Measurements from ENCODE around the gene CD74. TPM values are rescaled to one million over a fixed set of nuclear protein-coding genes. Genes with fewer than 3 reads are reported as not detected.
A peak's percentile ranks its signal among the peaks of the same experiment; 100 is the strongest.

Gene CD74
- total and polyA plus RNA-seq, 4 donors: 59.3 to 175 (median 103) TPM

GRCh38 chr5:150443242-150444075 lies 30.7 kb upstream of the CD74 start:
- no peak for DNase-seq (ENCODE audit: low read depth in 4 of 6, low spot score in 6 of 6)
- H3K4me3 ChIP-seq (ENCODE audit: low read depth, low read length): no peak overlapping the region
- H3K36me3 ChIP-seq (ENCODE audit: control insufficient read depth, insufficient read depth, low read length): peaks cover 51% of the 10 kb centered on the region
- WGBS (ENCODE audit: insufficient coverage): 84% methylated on average over 11 of the region's 15 CpGs
- H3K27ac ChIP-seq (ENCODE audit: low read depth, low read length): no peak overlapping the region
- no peaks in the 10 kb centered on the region for H3K27me3 ChIP-seq (ENCODE audit: control insufficient read depth, insufficient read depth, low read length)
- H3K9me3 ChIP-seq (ENCODE audit: control insufficient read depth, insufficient read depth, low read length): no peaks in the 10 kb centered on the region
- H3K4me1 ChIP-seq (ENCODE audit: control insufficient read depth, insufficient read depth, low read length): peaks cover 14% of the 10 kb centered on the region

DNA sequence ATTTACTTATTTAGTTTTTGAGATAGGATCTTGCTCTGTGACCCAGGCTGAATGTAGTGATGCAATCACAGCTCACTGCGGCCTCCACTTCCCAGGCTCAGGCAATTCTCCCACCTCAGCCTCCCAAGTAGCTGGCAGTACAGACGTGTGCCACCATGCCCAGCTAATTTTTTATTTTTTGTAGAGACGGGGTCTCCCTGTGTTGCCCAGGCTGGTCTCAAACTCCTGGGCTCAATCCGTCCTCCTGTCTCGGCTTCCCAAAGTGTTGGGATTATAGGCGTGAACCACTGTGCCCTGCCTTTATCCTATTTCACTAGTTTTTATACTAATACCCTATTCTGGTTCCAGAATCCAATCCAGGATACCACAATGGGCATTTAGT lies 30.0 kb upstream of the CD74 start:
- H3K36me3 ChIP-seq (ENCODE audit: control insufficient read depth, insufficient read depth, low read length): peaks cover 51% of the 10 kb centered on the region
- 95% methylated on average over 3 of the region's 6 CpGs for WGBS (ENCODE audit: insufficient coverage)
- no peak for DNase-seq (ENCODE audit: low read depth in 4 of 6, low spot score in 6 of 6)
- H3K27ac ChIP-seq (ENCODE audit: low read depth, low read length): no peak overlapping the region
- H3K9me3 ChIP-seq (ENCODE audit: control insufficient read depth, insufficient read depth, low read length): no peaks in the 10 kb centered on the region
- H3K4me3 ChIP-seq (ENCODE audit: low read depth, low read length): no peak overlapping the region
- H3K27me3 ChIP-seq (ENCODE audit: control insufficient read depth, insufficient read depth, low read length): no peaks in the 10 kb centered on the region
- H3K4me1 ChIP-seq (ENCODE audit: control insufficient read depth, insufficient read depth, low read length): peaks cover 11% of the 10 kb centered on the region

DNA sequence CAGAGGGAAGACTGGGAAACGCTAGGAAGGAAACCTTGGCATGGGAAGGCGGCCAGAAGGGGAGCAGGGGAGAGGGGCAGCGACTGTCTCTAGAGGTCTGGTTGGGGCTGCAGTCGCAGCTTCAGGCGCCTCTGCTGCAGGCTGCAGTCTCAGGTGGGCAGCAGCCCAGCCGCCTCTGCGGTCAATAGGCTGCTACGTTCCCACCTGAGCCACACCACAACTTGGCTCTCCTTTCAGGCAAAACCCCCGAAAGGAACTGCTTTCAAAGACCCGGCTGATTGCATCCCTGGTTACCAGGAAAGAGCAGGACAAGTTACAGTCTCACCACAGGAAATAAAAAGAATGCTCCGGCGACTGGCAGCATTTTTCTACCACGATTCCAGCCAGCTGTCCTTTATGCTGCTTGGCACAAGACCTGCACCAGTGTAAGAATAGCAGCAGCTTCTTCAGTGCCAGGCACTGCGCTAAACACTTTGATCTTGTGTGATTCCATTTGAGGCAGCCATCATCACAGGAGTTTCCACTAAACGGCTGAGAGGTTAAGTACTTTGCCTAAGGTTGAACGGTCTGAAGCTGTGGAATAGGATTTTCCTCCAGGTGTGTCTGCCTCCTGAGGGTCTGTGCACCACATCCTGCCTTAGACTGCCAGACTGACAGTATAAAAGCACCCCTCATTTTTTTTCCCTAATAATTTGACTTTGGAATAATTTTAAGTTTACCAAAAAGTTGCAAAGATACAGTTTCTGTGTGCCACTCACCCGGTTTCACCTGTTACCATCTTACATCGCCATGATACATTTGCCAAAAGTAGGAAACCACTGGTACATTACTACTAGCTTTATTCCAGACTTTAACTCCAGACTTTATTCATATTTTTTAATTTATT lies 29.3 kb upstream of the CD74 start:
- peak in 3 of 6 donors; percentile 25 to 60 (median 49) for DNase-seq (ENCODE audit: low read depth in 4 of 6, low spot score in 6 of 6)
- Histone ChIP-seq H3K4me1 (ENCODE audit: control insufficient read depth, insufficient read depth, low read length) (peaks cover 11% of the 10 kb centered on the region), H3K27ac (ENCODE audit: low read depth, low read length) (no peak overlapping the region), H3K4me3 (ENCODE audit: low read depth, low read length) (no peak overlapping the region), H3K36me3 (ENCODE audit: control insufficient read depth, insufficient read depth, low read length) (peaks cover 47% of the 10 kb centered on the region), H3K27me3 (ENCODE audit: control insufficient read depth, insufficient read depth, low read length) (no peaks in the 10 kb centered on the region), H3K9me3 (ENCODE audit: control insufficient read depth, insufficient read depth, low read length) (no peaks in the 10 kb centered on the region)
- WGBS (ENCODE audit: insufficient coverage): 27% methylated on average over 16 of the region's 18 CpGs

- Histone ChIP-seq H3K4me3 (ENCODE audit: low read depth, low read length) (no peak overlapping the region), H3K27me3 (ENCODE audit: control insufficient read depth, insufficient read depth, low read length) (no peaks in the 10 kb centered on the region), H3K27ac (ENCODE audit: low read depth, low read length) (no peak overlapping the region), H3K4me1 (ENCODE audit: control insufficient read depth, insufficient read depth, low read length) (peaks cover 11% of the 10 kb centered on the region), H3K9me3 (ENCODE audit: control insufficient read depth, insufficient read depth, low read length) (no peaks in the 10 kb centered on the region), H3K36me3 (ENCODE audit: control insufficient read depth, insufficient read depth, low read length) (peaks cover 38% of the 10 kb centered on the region)
- WGBS (ENCODE audit: insufficient coverage): 76% methylated on average over 9 of the region's 12 CpGs
- no peak for DNase-seq (ENCODE audit: low read depth in 4 of 6, low spot score in 6 of 6)
Observed at GRCh38 chr5:150440948-150441812, 28.5 kb upstream of the CD74 start.

- Histone ChIP-seq H3K36me3 (ENCODE audit: control insufficient read depth, insufficient read depth, low read length) (peaks cover 16% of the 10 kb centered on the region), H3K4me1 (ENCODE audit: control insufficient read depth, insufficient read depth, low read length) (peaks cover 11% of the 10 kb centered on the region), H3K9me3 (ENCODE audit: control insufficient read depth, insufficient read depth, low read length) (no peaks in the 10 kb centered on the region), H3K27ac (ENCODE audit: low read depth, low read length) (no peak overlapping the region), H3K4me3 (ENCODE audit: low read depth, low read length) (no peak overlapping the region), H3K27me3 (ENCODE audit: control insufficient read depth, insufficient read depth, low read length) (no peaks in the 10 kb centered on the region)
- DNase-seq (ENCODE audit: low read depth in 4 of 6, low spot score in 6 of 6): peak in 1 of 6 donors; percentile 27
- 36% methylated on average over 3 of the region's 4 CpGs for WGBS (ENCODE audit: insufficient coverage)
Observed at GRCh38 chr5:150438873-150439546, 26.3 kb upstream of the CD74 start.

DNA sequence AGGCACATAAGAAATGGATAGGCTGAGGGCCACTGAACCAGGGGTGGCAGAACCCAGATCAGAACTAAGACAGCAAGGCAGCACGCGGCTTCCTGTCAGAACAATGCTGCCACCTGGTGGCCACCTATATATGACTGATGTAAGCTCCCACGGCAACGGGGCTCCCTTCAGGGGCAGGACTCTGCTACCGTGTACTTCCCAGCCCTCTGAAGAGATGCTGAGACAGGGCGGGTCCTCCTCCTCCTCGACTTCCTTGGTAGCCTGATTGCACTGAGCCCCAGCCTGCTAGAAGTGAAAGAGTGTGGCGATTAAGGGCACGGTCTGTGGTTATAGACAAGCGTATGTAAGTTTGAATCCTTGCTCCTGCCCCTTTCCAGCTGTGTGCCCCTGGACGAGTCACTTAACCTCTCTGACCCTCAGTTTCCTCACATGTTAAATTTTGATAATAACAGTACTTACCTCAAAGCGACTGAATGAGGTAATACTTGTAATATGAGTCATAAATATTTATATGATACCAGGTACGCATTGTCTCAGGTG lies 23.5 kb upstream of the CD74 start:
- no peaks in the 10 kb centered on the region for H3K9me3 ChIP-seq (ENCODE audit: control insufficient read depth, insufficient read depth, low read length)
- peak in 4 of 6 donors; percentile 67 to 95 (median 83) for DNase-seq (ENCODE audit: low read depth in 4 of 6, low spot score in 6 of 6)
- H3K4me3 ChIP-seq (ENCODE audit: low read depth, low read length): no peak overlapping the region
- H3K4me1 ChIP-seq (ENCODE audit: control insufficient read depth, insufficient read depth, low read length): peaks cover 1% of the 10 kb centered on the region
- H3K27ac ChIP-seq (ENCODE audit: low read depth, low read length): no peak overlapping the region
- H3K36me3 ChIP-seq (ENCODE audit: control insufficient read depth, insufficient read depth, low read length): peaks cover 1% of the 10 kb centered on the region
- no peaks in the 10 kb centered on the region for H3K27me3 ChIP-seq (ENCODE audit: control insufficient read depth, insufficient read depth, low read length)
- WGBS (ENCODE audit: insufficient coverage): 23% methylated on average over 10 of the region's 13 CpGs

GRCh38 chr5:150434464-150434863 lies 21.8 kb upstream of the CD74 start:
- DNase-seq (ENCODE audit: low read depth in 4 of 6, low spot score in 6 of 6): no peak
- no peaks in the 10 kb centered on the region for H3K36me3 ChIP-seq (ENCODE audit: control insufficient read depth, insufficient read depth, low read length)

DNA sequence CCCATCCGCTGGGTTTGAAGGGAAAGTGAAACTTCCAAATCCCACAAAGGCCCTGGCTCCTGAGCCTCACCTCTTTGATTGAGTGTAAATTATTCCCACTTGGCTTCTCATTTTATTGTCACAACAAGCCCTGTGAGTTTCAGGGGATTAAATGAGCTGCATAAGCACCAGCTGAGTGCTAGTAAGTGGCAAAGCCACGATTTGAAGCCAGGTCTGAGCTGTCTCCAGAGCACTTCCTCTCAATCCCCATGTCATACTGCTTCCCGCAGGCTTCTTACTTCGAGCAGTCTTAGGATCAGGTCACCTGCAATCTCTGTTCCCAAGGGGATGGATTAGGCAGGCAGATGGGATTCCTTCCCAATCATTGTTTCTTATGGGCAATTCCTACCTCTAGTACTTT lies 18.9 kb upstream of the CD74 start:
- DNase-seq (ENCODE audit: low read depth in 4 of 6, low spot score in 6 of 6): no peak
- Histone ChIP-seq H3K27me3 (ENCODE audit: control insufficient read depth, insufficient read depth, low read length) (no peaks in the 10 kb centered on the region), H3K9me3 (ENCODE audit: control insufficient read depth, insufficient read depth, low read length) (no peaks in the 10 kb centered on the region), H3K4me1 (ENCODE audit: control insufficient read depth, insufficient read depth, low read length) (peaks cover 5% of the 10 kb centered on the region), H3K36me3 (ENCODE audit: control insufficient read depth, insufficient read depth, low read length) (no peaks in the 10 kb centered on the region), H3K27ac (ENCODE audit: low read depth, low read length) (no peak overlapping the region), H3K4me3 (ENCODE audit: low read depth, low read length) (no peak overlapping the region)
- WGBS (ENCODE audit: insufficient coverage): no CpG with 5 or more reads among the region's 4 CpGs

More at GRCh38 chr5:150434464-150434863, 21.8 kb upstream of the CD74 start:
- H3K27ac ChIP-seq (ENCODE audit: low read depth, low read length): no peak overlapping the region
- 60% methylated on average over 6 of the region's 6 CpGs for WGBS (ENCODE audit: insufficient coverage)
- no peaks in the 10 kb centered on the region for H3K27me3 ChIP-seq (ENCODE audit: control insufficient read depth, insufficient read depth, low read length)
- H3K4me3 ChIP-seq (ENCODE audit: low read depth, low read length): no peak overlapping the region
- H3K4me1 ChIP-seq (ENCODE audit: control insufficient read depth, insufficient read depth, low read length): no peaks in the 10 kb centered on the region
- H3K9me3 ChIP-seq (ENCODE audit: control insufficient read depth, insufficient read depth, low read length): no peaks in the 10 kb centered on the region

Data from spinal cord (tissue), 10 donors.